CD4-positive, alpha-beta memory T cell (primary cell): ENCODE measurements around the gene GPATCH2. TPM values are rescaled to one million over a fixed set of nuclear protein-coding genes. Genes with fewer than 3 reads are reported as not detected.
"Not testable (repeated sequence)": the region's sequence is repeated elsewhere in the genome, so short reads cannot be mapped to it uniquely, and the experiment has no call there.

ENCODE experiments used
- CTCF ChIA-PET: fragments of 350-600 bp; sonication (Branson Sonifier 250); formaldehyde crosslinking; loops from one replicate; lab custom pipeline; 2021; ENCODE audit warnings: inconsistent platforms; ENCODE audit not compliant: partially characterized antibody; lab: Charles Lee
- POLR2A ChIA-PET: fragments of 350-600 bp; sonication (Branson Sonifier 250); formaldehyde crosslinking; loops from one replicate; lab custom pipeline; 2021; ENCODE audit not compliant: partially characterized antibody; lab: Charles Lee
- DNase-seq, 5 donors: peaks; one replicate each; pipeline versions ENCODE4 v3.0.0 to v3.0.0-alpha.2; 2020 to 2022; ENCODE audit warnings: mixed read lengths in 1 of 5
- H3K27ac ChIP-seq: one replicate; pipeline ENCODE4 v1.7.0; 2013; ENCODE audit warnings: low read depth, low read length
- H3K27me3 ChIP-seq: 2 replicates; pipeline ENCODE4 v1.7.0; 2013; ENCODE audit warnings: mild to moderate bottlenecking, low read length, moderate library complexity; ENCODE audit not compliant: insufficient read depth
- H3K36me3 ChIP-seq: 2 replicates; pipeline ENCODE4 v1.7.0; 2013; ENCODE audit warnings: mild to moderate bottlenecking, low read length, moderate library complexity; ENCODE audit not compliant: insufficient read depth
- H3K4me1 ChIP-seq: 2 replicates; pipeline ENCODE4 v1.7.0; 2013; ENCODE audit warnings: mild to moderate bottlenecking, low read length, moderate library complexity; ENCODE audit not compliant: insufficient read depth
- H3K4me3 ChIP-seq, 2 donors: one replicate each; pipeline ENCODE4 v1.7.0; 2013; ENCODE audit warnings: low read length in 2 of 2, mild to moderate bottlenecking in 1 of 2
- H3K9me3 ChIP-seq, 2 donors: one replicate each; pipeline ENCODE4 v1.7.0; 2013; ENCODE audit warnings: low read length in 2 of 2, control low read depth in 1 of 2; ENCODE audit not compliant: control insufficient read depth in 1 of 2
- H3K27ac Mint-ChIP-seq, 7 donors: one replicate each; pipeline ENCODE4 v1.8.0; 2020 to 2021; ENCODE audit warnings: mixed read lengths in 7 of 7, mild to moderate bottlenecking in 6 of 7, inconsistent platforms in 3 of 7, moderate library complexity in 3 of 7
- H3K27me3 Mint-ChIP-seq, 2 donors: one replicate each; pipeline ENCODE4 v1.8.0; 2020 to 2021; ENCODE audit warnings: mixed read lengths in 2 of 2
- H3K36me3 Mint-ChIP-seq, 2 donors: one replicate each; pipeline ENCODE4 v1.8.0; 2020 to 2021; ENCODE audit warnings: mixed read lengths in 2 of 2, inconsistent platforms in 1 of 2, mild to moderate bottlenecking in 1 of 2
- H3K4me1 Mint-ChIP-seq, 4 donors: one replicate each; pipeline ENCODE4 v1.8.0; 2020 to 2021; ENCODE audit warnings: mixed read lengths in 4 of 4, mild to moderate bottlenecking in 1 of 4
- H3K4me3 Mint-ChIP-seq, 8 donors: one replicate each; pipeline ENCODE4 v1.8.0; 2020 to 2021; ENCODE audit warnings: mixed read lengths in 8 of 8, mild to moderate bottlenecking in 7 of 8, moderate library complexity in 6 of 8, inconsistent platforms in 3 of 8
- H3K9me3 Mint-ChIP-seq, 8 donors: one replicate each; pipeline ENCODE4 v1.8.0; 2020 to 2021; ENCODE audit warnings: mixed read lengths in 8 of 8, mild to moderate bottlenecking in 5 of 8, inconsistent platforms in 3 of 8, moderate library complexity in 1 of 8
- intact Hi-C: fragments of 100-400 bp; cut with micrococcal nuclease; formaldehyde crosslinking; loops from one replicate; pipeline ENCODE4 v1.15.1; 2023
- polyA plus RNA-seq, 2 donors: library from polyadenylated mRNA; unstranded; fragments of 300-500 nt; fragmentation: Illumina TruSeq; gene quantifications; one replicate each; pipeline ENCODE4 v1.2.3, GENCODE V29; 2021
- total RNA-seq, 2 experiments: library from RNA; stranded (reverse); gene quantifications; one replicate each; pipeline ENCODE4 v1.2.3, GENCODE V29; 2021

GPATCH2 gene
- total and polyA plus RNA-seq, 4 experiments from 2014 or later, result 1.8 to 11.3 (median 6.5) TPM

DNA sequence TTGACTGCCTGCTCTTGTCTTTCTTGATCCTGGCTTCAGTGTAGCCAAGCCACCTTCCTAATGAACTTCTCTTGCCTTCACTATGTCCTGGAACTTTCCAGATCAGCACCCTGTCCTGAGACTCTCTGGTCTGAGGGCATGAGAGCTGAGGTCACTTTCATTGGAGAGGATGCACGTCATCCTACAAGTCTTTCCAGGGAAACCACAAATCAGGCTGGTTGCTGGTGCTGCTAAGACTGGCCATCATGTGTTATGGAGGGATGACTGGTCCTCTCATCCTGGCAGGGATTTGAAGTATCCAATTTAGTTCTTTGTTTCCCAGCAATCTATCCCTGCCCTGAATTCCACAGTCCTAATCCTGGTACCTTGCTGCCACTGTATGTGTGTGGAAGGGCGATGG lies 228.6 kb downstream of the GPATCH2 start:
- no peaks in the 10 kb centered on the region for H3K4me1 ChIP-seq
- no peaks in the 10 kb centered on the region for H3K36me3 ChIP-seq
- H3K4me1 Mint-ChIP-seq, result no peaks in the 10 kb centered on the region
- ChIA-PET POLR2A (no interaction called here), CTCF (no interaction called here)
- DNase-seq, result no peak
- no peak overlapping the region for H3K27ac Mint-ChIP-seq
- no peaks in the 10 kb centered on the region for H3K27me3 ChIP-seq
- peaks cover 0 to under 1% (median 0%) of the 10 kb centered on the region in 8 donors for H3K9me3 Mint-ChIP-seq
- intact Hi-C loops, result no loop called here
- no peaks in the 10 kb centered on the region for H3K9me3 ChIP-seq
- no peaks in the 10 kb centered on the region for H3K36me3 Mint-ChIP-seq
- peaks cover 0 to under 1% of the 10 kb centered on the region in 2 donors for H3K27me3 Mint-ChIP-seq
- no peak overlapping the region for H3K4me3 ChIP-seq
- no peak overlapping the region for H3K4me3 Mint-ChIP-seq
- no peak overlapping the region for H3K27ac ChIP-seq

DNA sequence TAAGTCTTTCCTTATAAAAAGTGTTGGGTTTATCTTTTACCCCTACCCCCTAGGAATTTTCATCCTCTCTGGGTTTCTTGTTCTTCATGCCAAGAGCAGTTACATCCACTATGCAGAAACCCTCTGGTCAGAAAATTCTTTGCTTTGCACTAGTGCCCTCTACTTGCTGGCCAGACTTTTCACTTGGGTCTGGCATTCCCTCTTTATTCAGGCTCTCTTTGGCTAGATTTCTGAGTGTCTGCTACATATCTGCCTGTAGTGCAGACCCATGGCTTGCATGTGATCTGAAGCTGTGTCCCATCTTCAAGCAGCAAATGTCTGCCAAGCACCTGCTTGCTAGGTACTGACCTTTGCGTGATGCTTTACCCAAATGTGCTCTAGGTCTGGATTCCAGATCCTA lies 237.0 kb downstream of the GPATCH2 start:
- H3K36me3 ChIP-seq, result no peaks in the 10 kb centered on the region
- H3K27me3 ChIP-seq, result no peaks in the 10 kb centered on the region
- H3K27ac ChIP-seq, result no peak overlapping the region
- Mint-ChIP-seq H3K27ac (no peak overlapping the region), H3K4me1 (no peaks in the 10 kb centered on the region), H3K4me3 (no peak overlapping the region), H3K9me3 (peaks cover 0 to 3% (median 0%) of the 10 kb centered on the region in 8 donors), H3K27me3 (peaks cover 0 to 2% of the 10 kb centered on the region in 2 donors), H3K36me3 (no peaks in the 10 kb centered on the region)
- CTCF ChIA-PET, result no interaction called here
- intact Hi-C loops, result no loop called here
- H3K4me3 ChIP-seq, result no peak overlapping the region
- POLR2A ChIA-PET, result no interaction called here
- no peaks in the 10 kb centered on the region for H3K9me3 ChIP-seq
- H3K4me1 ChIP-seq, result no peaks in the 10 kb centered on the region
- no peak for DNase-seq

DNA sequence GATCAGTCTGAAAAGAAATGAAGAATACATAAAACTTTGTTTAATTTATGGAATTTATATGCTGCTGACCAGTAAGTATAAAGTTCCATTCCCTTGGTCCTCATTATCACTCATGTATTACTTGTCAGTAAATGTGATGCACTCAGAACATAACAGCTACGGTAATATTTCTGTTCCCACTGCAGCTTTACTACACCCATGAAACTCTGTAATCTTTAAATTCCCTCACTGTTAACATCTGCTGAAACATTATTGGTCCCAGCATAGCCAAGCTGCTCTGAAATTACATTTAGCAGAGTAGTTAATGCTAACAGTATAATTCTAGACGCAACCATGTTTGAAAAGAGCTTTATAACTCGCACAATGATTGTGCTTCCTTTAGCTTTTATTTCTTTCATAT lies 238.4 kb downstream of the GPATCH2 start:
- Mint-ChIP-seq H3K36me3 (no peaks in the 10 kb centered on the region), H3K4me1 (no peaks in the 10 kb centered on the region), H3K9me3 (peaks cover 0 to 3% (median 0%) of the 10 kb centered on the region in 8 donors), H3K4me3 (no peak overlapping the region), H3K27ac (no peak overlapping the region), H3K27me3 (peaks cover 0 to 2% of the 10 kb centered on the region in 2 donors)
- H3K36me3 ChIP-seq, result no peaks in the 10 kb centered on the region
- ChIA-PET POLR2A (no interaction called here), CTCF (no interaction called here)
- H3K27me3 ChIP-seq, result no peaks in the 10 kb centered on the region
- no peak overlapping the region for H3K4me3 ChIP-seq
- DNase-seq, result no peak
- intact Hi-C loops, result no loop called here
- no peaks in the 10 kb centered on the region for H3K4me1 ChIP-seq
- H3K27ac ChIP-seq, result no peak overlapping the region
- H3K9me3 ChIP-seq, result no peaks in the 10 kb centered on the region

DNA sequence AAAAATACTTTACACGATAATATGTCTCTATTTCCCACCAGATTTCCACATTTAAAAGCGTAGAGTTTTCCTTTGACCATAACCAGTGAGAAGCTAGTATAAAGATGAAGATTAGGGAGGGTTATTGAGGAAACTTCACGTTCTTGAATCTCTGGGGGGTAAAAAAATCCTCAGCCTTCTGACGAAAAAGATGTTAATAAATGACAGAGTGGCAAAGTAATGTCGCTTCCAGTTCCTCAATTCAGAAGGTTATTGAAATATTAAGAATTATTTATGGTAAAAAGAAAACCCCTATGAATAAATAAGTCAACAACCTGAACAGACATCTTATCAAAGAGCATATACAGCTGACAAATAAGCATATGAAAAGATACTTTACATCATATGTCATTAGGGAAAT lies 241.0 kb downstream of the GPATCH2 start:
- no peak overlapping the region for H3K27ac ChIP-seq
- intact Hi-C loops, result no loop called here
- H3K4me3 ChIP-seq, result no peak overlapping the region
- H3K27me3 ChIP-seq, result no peaks in the 10 kb centered on the region
- CTCF ChIA-PET, result no interaction called here
- no peaks in the 10 kb centered on the region for H3K36me3 Mint-ChIP-seq
- POLR2A ChIA-PET, result no interaction called here
- H3K9me3 Mint-ChIP-seq, result peaks cover 0 to 6% (median 3%) of the 10 kb centered on the region in 8 donors
- no peaks in the 10 kb centered on the region for H3K9me3 ChIP-seq
- DNase-seq, result no peak
- H3K4me3 Mint-ChIP-seq, result no peak overlapping the region
- no peaks in the 10 kb centered on the region for H3K27me3 Mint-ChIP-seq
- H3K27ac Mint-ChIP-seq, result no peak overlapping the region
- no peaks in the 10 kb centered on the region for H3K4me1 ChIP-seq
- H3K4me1 Mint-ChIP-seq, result no peaks in the 10 kb centered on the region
- no peaks in the 10 kb centered on the region for H3K36me3 ChIP-seq

- ChIA-PET POLR2A (no interaction called here), CTCF (no interaction called here)
- no peaks in the 10 kb centered on the region for H3K27me3 Mint-ChIP-seq
- no peaks in the 10 kb centered on the region for H3K9me3 ChIP-seq
- H3K4me3 ChIP-seq, result no peak overlapping the region
- no peak overlapping the region for H3K27ac ChIP-seq
- DNase-seq, result no peak
- peaks cover 0 to 7% (median 5%) of the 10 kb centered on the region in 8 donors for H3K9me3 Mint-ChIP-seq
- no peaks in the 10 kb centered on the region for H3K36me3 ChIP-seq
- no peaks in the 10 kb centered on the region for H3K4me1 ChIP-seq
- no peaks in the 10 kb centered on the region for H3K4me1 Mint-ChIP-seq
- intact Hi-C loops, result no loop called here
- no peaks in the 10 kb centered on the region for H3K27me3 ChIP-seq
- H3K27ac Mint-ChIP-seq, result no peak overlapping the region
- H3K4me3 Mint-ChIP-seq, result no peak overlapping the region
- no peaks in the 10 kb centered on the region for H3K36me3 Mint-ChIP-seq
Observed at GRCh38 chr1:217388522-217389065, 242.3 kb downstream of the GPATCH2 start.

- POLR2A ChIA-PET, H3K9me3 ChIP-seq, H3K27me3 ChIP-seq, H3K36me3 Mint-ChIP-seq, DNase-seq, H3K4me1 Mint-ChIP-seq, intact Hi-C loops, H3K4me1 ChIP-seq, H3K27ac Mint-ChIP-seq, H3K4me3 ChIP-seq, H3K4me3 Mint-ChIP-seq, CTCF ChIA-PET, H3K27ac ChIP-seq, H3K27me3 Mint-ChIP-seq, H3K36me3 ChIP-seq: not testable (repeated sequence)
- peaks cover 5 to 24% (median 15%) of the 10 kb centered on the region in 8 donors for H3K9me3 Mint-ChIP-seq
Observed at GRCh38 chr1:217381773-217382172, 249.1 kb downstream of the GPATCH2 start.

DNA sequence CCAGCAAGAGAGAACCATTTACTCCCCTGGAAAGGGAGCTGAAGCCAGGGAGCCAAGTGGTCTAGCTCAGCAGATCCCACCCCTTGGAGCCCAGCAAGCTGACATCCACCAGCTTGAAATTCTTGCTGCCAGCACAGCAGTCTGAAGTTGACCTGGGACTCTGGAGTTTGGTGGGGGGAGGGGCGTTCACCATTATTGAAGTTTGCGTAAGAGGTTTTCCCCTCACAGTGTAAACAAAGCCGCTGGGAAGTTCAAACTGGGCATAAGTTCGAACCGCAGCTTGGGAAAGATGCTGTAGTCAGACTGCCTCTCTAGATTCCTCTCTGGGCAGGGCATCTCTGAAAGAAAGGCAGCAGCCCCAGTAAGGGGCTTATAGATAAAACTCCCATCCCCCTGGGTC lies 251.1 kb downstream of the GPATCH2 start:
- POLR2A ChIA-PET, H3K4me3 ChIP-seq, H3K4me1 ChIP-seq, H3K36me3 Mint-ChIP-seq, CTCF ChIA-PET, H3K9me3 ChIP-seq, H3K4me3 Mint-ChIP-seq, DNase-seq, H3K4me1 Mint-ChIP-seq, intact Hi-C loops, H3K27ac ChIP-seq, H3K27me3 ChIP-seq, H3K27ac Mint-ChIP-seq, H3K36me3 ChIP-seq, H3K27me3 Mint-ChIP-seq: not testable (repeated sequence)
- H3K9me3 Mint-ChIP-seq, result peaks cover 5 to 34% (median 15%) of the 10 kb centered on the region in 8 donors

DNA sequence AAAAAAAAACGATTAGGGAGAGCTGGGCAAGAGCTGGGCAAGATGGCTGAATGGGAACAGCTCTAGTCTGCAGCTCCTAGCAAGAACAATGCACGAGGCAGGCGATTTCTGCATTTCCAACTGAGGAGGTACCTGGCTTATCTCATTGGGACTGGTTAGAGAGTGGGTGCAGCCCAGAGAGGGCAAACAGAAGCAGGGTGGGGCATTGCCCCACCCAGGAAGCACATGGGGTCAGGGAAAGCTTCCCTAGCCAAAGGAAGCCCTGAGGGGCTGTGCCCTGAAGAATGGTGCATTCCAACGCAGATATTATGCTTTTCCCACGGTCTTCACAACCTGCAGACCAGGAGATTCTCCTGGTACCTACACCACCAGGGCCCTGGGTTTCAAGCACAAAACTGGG lies 251.6 kb downstream of the GPATCH2 start:
- Histone ChIP-seq H3K27ac (no peak overlapping the region), H3K36me3 (no peaks in the 10 kb centered on the region), H3K27me3 (no peaks in the 10 kb centered on the region), H3K4me1 (no peaks in the 10 kb centered on the region), H3K4me3 (no peak overlapping the region), H3K9me3 (no peaks in the 10 kb centered on the region)
- ChIA-PET CTCF (no interaction called here), POLR2A (no interaction called here)
- DNase-seq, result no peak
- no peaks in the 10 kb centered on the region for H3K4me1 Mint-ChIP-seq
- H3K27me3 Mint-ChIP-seq, result peaks cover 0 to 5% of the 10 kb centered on the region in 2 donors
- no peak overlapping the region for H3K4me3 Mint-ChIP-seq
- H3K9me3 Mint-ChIP-seq, result peaks cover 5 to 34% (median 15%) of the 10 kb centered on the region in 8 donors
- intact Hi-C loops, result no loop called here
- H3K36me3 Mint-ChIP-seq, result no peaks in the 10 kb centered on the region
- no peak overlapping the region for H3K27ac Mint-ChIP-seq
